GM12875 (cell line): ENCODE results near the gene SSC4D.
A peak's percentile ranks its signal among the peaks of the same experiment; 100 is the strongest.

ENCODE experiments used
- H3K4me3 ChIP-seq: one replicate; pipeline ENCODE4 v1.5.1; 2011; ENCODE audit warnings: low read depth, low read length, control low read depth
- TF ChIP-seq, protein P1 (sequence below): IDR thresholded peaks from 2 replicates; pipeline ENCODE4 v1.5.1; 2011; ENCODE audit warnings: low read depth, mild to moderate bottlenecking, control low read depth, inconsistent platforms, low read length, moderate library complexity, borderline replicate concordance; ENCODE audit not compliant: insufficient read depth

SSC4D gene

DNA sequence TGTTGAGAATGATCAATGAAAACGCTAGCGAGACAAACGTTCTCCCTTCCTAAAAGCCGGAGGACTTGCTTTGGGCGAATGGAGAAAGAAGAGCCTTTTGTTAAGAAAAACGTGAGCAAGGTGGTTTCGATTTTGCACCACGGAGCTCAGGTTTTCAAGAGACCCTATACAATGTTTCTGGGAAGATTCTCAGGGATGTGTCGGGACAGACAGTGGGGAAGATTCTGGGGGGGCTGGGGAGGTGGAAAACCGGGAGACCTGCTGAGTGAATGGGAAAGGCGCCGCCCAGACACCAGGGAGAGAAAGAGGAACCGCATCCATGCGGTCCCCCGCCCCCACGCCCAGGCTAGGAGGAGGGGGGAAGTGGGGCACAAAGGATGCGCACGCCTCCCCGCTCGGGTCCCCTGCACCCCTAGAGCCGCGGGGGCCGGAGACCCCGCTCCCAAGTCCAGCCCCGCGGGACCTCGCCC lies 51.5 kb downstream of the SSC4D start:
- peak overlapping the region; percentile 96 for H3K4me3 ChIP-seq
- TF ChIP-seq, protein P1, sequence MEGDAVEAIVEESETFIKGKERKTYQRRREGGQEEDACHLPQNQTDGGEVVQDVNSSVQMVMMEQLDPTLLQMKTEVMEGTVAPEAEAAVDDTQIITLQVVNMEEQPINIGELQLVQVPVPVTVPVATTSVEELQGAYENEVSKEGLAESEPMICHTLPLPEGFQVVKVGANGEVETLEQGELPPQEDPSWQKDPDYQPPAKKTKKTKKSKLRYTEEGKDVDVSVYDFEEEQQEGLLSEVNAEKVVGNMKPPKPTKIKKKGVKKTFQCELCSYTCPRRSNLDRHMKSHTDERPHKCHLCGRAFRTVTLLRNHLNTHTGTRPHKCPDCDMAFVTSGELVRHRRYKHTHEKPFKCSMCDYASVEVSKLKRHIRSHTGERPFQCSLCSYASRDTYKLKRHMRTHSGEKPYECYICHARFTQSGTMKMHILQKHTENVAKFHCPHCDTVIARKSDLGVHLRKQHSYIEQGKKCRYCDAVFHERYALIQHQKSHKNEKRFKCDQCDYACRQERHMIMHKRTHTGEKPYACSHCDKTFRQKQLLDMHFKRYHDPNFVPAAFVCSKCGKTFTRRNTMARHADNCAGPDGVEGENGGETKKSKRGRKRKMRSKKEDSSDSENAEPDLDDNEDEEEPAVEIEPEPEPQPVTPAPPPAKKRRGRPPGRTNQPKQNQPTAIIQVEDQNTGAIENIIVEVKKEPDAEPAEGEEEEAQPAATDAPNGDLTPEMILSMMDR: no peak

- H3K4me3 ChIP-seq: peak overlapping the region; percentile 96
- TF ChIP-seq, protein P1: no peak
These were observed 52.0 kb downstream of the SSC4D start for GRCh38 chr7:76357475-76358010.

DNA sequence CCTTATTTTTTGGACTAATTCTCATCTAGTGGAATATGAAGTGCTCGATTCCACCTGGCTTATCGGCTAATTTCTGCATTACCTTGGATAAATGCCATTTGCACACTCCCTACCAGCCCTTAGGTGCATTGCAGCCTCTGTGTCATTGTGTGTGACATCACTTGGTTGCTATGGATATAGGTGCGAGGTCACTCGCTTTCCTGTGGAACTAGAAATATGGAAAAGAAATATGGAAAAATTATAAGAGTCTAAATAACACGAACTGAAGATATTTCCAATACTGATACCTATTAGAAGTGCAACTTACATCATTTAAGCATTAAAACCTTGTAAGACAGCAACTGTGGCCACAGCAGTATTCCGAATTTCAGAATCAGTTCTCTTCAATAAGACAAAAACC lies 52.7 kb downstream of the SSC4D start:
- TF ChIP-seq, protein P1: no peak
- H3K4me3 ChIP-seq: peak overlapping the region; percentile 96

DNA sequence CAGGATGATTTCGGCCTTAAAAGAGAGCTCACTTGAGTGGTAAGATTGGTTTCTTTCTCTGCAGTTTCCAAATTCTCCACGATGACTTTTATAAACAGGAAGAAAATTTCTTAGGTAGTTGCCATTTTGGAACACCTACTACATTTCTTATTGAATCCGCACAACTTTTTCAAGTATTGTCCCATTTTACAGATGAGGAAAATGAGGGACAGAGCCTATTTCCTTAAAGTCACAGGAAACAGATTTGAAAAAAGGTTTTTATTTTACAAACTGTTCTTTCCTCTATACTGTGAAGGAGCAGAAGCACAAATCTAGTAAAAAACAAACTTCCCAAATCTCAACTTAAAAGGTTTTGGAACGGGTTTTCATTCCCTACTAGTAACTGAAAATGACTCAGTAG lies 53.4 kb downstream of the SSC4D start:
- H3K4me3 ChIP-seq: no peak overlapping the region
- TF ChIP-seq, protein P1: no peak

- no peak overlapping the region for H3K4me3 ChIP-seq
- TF ChIP-seq, protein P1: no peak
These were observed 54.3 kb downstream of the SSC4D start for GRCh38 chr7:76354981-76355730.

DNA sequence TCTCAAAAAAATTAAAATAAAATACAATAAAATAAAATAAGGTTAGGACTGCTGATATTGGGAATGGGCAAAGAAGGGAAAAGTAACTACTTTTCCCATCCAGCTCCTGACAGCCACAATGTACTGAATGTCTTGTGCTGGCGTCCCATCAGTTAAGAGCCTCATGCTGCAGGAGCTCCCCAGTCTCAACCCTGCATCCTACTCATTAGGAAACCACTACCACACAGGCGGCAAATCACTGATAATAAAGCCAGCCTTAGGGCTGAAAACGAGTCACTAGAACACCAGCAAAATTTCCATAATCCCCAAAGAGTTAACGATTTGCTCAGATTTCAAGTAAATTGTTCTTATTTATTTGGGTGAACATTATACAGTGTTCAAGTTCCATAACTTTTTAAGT lies 55.0 kb downstream of the SSC4D start:
- no peak overlapping the region for H3K4me3 ChIP-seq
- TF ChIP-seq, protein P1: no peak

- TF ChIP-seq, protein P1: no peak
- no peak overlapping the region for H3K4me3 ChIP-seq
These were observed 55.8 kb downstream of the SSC4D start for GRCh38 chr7:76353744-76354143.
